Stimulated activated naive CD4-positive, alpha-beta T cell treated with Interleukin-2 at 50 U/mL for 16 hours (primary cell): ENCODE measurements around the gene C11orf87.

Experiments used
- DNase-seq: peaks from one replicate; lab custom pipeline; 2025; lab: John Stamatoyannopoulos, UW

C11orf87 gene

GRCh38 chr11:109421981-109422869, at the start of gene C11orf87:
TSS of gene C11orf87 (plus strand) at chr11:109422190. CDS start at chr11:109423634, 1,444 bp downstream.
- DNase-seq = no peak

- no peak for DNase-seq
Measured at GRCh38 chr11:109374032-109374431, 48.0 kb upstream of the C11orf87 start.

- no peak for DNase-seq
Measured at GRCh38 chr11:109374441-109374840, 47.5 kb upstream of the C11orf87 start.

GRCh38 chr11:109377039-109377742, 44.8 kb upstream of the C11orf87 start:
- no peak for DNase-seq

GRCh38 chr11:109378034-109378433, 44.0 kb upstream of the C11orf87 start:
- DNase-seq = no peak

GRCh38 chr11:109383306-109383705, 38.7 kb upstream of the C11orf87 start:
- no peak for DNase-seq

- no peak for DNase-seq
Measured at GRCh38 chr11:109384873-109385272, 37.1 kb upstream of the C11orf87 start.

- DNase-seq = no peak
Measured at GRCh38 chr11:109388982-109389381, 33.0 kb upstream of the C11orf87 start.

- no peak for DNase-seq
Measured at GRCh38 chr11:109390752-109391151, 31.2 kb upstream of the C11orf87 start.

- DNase-seq = no peak
Measured at GRCh38 chr11:109401545-109401944, 20.4 kb upstream of the C11orf87 start.

GRCh38 chr11:109405671-109406070, 16.3 kb upstream of the C11orf87 start:
- no peak for DNase-seq

GRCh38 chr11:109416601-109417000, 5.4 kb upstream of the C11orf87 start:
- DNase-seq = no peak

GRCh38 chr11:109422870-109423465, 978 bp downstream of the C11orf87 start:
- no peak for DNase-seq

- DNase-seq = no peak
Measured at GRCh38 chr11:109423466-109424190, 1.6 kb downstream of the C11orf87 start.

- DNase-seq = no peak
Measured at GRCh38 chr11:109424901-109425300, 2.9 kb downstream of the C11orf87 start.

GRCh38 chr11:109425554-109425953, 3.6 kb downstream of the C11orf87 start:
- no peak for DNase-seq

GRCh38 chr11:109426442-109427240, 4.7 kb downstream of the C11orf87 start:
- DNase-seq = no peak

GRCh38 chr11:109432105-109432504, 10.1 kb downstream of the C11orf87 start:
- DNase-seq = no peak

GRCh38 chr11:109433753-109434256, 11.8 kb downstream of the C11orf87 start:
- no peak for DNase-seq

- no peak for DNase-seq
Measured at GRCh38 chr11:109435121-109435742, 13.2 kb downstream of the C11orf87 start.

- no peak for DNase-seq
Measured at GRCh38 chr11:109439684-109440083, 17.7 kb downstream of the C11orf87 start.
